Stimulated activated CD8-positive, alpha-beta memory T cell treated with anti-CD3 and anti-CD28 coated beads, Interleukin-15, amount 100 ng/mL, for 4 hours (primary cell): ENCODE results near the gene ABHD16A.

ENCODE experiments used
- DNase-seq, 2 donors: peaks; one replicate each; pipeline ENCODE4 v3.0.0-alpha.2; 2020; ENCODE audit warnings: low read depth in 2 of 2

ABHD16A gene

DNA sequence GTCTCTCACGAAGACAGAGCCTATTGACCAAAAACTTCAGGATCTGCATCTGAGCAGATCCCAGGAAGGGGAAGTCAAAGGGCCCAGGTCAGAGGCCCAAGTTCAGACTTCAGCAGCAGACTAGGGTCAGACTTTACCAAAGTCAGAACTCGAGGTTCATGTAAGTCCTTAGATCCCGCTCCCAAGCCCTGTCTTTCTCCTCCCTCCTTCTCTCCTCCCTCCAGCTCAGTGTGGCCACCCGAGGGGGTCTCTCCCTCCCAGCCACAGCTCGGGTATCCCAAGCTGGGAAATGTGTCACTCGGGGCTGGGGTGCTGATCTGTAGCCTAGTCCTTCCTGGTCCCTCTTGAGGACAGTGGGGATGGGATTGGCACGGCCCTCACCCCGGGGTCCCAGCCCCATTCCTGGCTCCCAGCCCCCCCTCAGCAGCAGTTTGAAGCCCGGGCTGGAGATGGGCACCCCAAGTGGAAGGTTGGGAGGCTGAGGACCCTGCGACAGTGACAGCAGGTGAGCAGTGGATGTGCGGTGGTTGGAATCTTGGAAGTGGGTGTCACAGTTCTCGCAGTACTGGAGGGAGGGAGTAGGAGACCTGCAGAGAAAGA, 40.9 kb downstream of the ABHD16A start:
- no peak for DNase-seq

DNA sequence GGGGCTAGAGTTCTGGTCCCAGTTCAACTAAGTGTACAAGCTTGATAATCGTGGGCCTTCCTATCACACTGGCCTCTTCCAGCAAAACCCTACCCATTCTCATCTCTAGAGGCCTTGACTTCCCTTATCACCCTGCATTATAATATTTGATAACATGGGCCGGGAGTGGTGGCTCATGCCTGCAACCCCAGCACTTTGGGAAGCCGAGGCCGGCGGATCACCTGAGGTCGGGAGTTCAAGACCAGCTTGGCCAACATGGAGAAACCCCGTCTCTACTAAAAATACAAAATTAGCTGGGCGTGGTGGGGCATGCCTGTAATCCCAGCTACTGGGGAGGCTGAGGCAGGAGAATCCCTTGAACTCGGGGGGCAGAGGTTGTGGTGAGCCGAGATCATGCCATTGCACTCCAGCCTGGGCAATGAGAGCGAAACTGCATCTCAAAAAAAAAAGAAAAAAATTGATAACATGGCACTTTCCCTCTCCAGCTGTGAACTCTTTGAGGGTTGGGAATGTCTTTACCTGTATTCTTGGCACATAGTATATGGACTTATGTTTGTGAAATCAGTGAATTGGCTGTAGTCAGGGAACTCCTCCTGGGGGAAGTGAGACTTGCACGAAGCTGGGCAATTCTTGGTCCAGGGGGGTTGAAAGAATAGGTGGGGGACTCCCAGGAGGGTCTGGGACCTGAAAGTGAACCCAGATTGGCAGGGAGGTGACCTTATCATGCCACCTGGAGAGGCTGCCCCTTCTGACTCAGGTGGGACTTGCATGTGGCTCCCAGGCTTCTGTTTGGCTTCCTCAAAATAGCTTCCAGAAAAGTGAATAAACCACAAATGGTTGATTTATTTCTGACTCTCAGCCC, 41.6 kb downstream of the ABHD16A start:
- no peak for DNase-seq

DNA sequence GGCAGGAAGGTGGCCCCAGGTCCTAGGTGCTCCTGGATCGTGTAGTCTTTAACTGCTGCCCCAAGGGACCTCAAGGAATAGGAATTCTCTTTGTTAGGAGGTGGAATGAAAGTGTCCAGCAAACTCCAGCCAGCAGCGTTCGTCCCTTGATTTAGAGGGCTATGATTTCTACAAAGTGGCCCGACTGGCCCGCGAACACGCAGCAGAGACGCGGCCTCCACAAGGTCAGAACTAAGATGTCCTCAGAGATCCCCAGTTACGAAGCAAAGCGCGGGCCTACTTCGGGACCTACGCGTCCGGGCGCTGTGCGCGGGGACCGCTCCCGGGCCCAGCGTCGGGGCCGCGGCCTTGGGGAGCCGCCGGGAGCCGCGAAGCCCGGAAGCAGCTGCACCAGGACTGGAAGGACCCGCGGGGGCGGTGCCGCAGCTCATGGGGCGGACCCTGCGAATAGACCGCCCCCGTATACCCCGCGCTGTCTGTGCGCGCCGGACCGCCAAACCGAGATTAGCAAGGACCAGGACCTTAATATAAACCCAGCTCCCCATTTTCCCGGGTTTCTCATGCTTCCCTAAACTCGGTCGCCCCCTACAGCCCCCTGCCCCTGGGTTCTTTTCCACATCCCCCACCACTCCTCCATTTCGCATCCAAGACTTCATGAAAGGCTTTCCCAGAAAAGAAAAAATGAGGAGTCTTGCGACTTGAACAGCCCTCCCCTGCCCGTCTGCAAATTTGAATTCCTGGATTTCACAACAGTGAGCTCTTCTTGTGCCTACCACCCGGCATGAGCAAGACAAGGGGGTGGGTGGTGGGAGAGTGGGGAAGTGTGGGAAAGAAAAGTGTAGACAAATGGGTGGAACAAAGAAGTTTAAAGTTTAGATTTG, 42.5 kb downstream of the ABHD16A start, which contains the start of gene C6orf47:
TSS of gene C6orf47 (minus strand) at position 398 of the 881 bp plus-strand sequence. CDS start 831 bp downstream, outside the sequence.
- peak in 1 of 2 donors; percentile 46 for DNase-seq

DNA sequence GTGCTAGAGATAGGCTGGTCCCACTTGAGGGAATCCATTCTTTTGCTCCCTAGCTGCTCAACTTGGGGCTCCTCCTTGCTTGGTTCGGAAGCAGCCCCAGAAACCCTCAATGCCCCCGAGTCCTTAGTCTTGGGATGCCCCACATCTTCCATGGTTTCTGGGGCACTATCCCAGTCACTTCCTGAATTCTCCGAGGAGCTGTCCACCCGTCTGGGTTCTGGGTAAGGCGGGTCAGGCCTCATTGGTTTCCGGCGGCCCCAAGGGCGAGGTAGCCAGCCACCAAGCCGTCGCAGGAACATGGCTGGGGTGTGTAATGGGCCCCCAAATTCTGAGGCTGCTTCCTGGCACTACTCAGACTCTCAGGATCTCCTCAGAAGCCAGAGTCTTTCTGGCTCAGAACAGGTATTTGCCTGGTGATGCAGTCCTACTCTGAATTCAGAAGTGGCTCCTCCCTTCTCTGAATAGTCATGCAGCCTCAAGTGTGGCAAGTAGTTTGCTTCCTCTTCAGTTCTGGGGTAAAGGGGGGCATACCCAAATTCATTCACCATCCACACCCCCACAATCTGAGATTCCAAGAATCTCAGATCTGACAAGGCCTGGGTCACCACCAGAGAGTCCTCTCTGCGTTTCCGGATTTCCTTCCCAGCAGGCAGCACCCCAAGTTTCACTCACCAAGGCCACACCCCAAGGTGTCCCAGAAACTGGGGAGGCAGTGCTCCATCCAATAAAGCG, 43.3 kb downstream of the ABHD16A start:
- DNase-seq: peak in 1 of 2 donors; percentile 9

DNA sequence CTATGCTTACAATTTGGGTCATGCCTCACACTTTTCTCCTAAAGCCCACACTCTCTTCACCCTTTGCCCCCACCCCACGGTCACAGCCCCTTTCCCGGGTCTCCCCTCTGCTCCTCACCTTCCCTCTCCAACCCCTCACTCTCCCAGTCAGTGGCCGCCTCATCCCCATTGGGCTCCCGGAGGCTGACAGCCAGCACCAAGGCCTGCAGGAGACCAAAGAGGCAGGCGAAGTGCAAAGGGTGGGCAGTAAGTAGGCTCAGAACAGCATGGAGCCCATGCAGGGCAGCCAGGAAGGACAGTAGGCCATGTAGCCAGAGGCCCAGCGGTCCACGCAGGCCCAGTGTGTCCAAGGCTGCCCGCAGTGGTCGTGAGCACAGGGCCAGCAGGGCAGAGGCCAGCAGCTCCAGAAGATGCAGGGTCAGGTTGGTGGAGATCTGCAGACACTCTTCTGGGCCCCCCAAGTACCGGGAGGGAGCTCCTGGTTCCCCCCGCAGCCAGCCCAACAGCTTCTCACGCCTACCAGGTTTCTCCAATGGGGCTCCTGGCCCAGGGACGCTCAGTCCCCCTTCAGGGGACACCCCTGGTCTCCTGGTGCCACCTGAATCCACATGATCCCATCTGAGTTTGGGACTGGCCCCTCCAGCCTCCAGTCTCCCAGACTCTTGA, 44.0 kb downstream of the ABHD16A start:
- DNase-seq: no peak

DNA sequence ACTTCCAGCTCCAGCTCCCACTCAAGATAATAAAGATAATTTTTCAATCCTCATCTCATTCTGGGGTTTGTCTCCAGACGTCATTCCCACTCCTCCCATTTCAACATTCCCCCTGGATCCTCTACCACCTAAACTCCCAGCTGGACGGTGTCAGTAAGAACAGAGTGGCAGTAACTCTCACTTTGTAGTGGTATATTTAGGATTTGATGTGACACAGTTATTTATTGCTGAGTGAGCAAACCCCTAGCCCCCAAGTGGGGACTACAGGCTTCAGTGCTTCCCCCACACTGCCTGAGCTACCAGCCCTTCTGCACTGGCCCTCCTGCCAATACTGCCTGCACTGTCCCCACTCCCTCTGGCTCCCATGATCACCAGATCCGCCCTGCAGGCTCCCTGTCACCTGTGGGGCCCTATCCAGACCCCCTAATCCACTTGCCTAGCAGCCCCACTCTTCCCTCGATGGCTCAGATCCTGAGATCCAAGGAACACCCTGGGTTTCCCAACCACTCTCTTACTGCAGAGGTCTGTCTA, 44.9 kb downstream of the ABHD16A start:
- no peak for DNase-seq

DNA sequence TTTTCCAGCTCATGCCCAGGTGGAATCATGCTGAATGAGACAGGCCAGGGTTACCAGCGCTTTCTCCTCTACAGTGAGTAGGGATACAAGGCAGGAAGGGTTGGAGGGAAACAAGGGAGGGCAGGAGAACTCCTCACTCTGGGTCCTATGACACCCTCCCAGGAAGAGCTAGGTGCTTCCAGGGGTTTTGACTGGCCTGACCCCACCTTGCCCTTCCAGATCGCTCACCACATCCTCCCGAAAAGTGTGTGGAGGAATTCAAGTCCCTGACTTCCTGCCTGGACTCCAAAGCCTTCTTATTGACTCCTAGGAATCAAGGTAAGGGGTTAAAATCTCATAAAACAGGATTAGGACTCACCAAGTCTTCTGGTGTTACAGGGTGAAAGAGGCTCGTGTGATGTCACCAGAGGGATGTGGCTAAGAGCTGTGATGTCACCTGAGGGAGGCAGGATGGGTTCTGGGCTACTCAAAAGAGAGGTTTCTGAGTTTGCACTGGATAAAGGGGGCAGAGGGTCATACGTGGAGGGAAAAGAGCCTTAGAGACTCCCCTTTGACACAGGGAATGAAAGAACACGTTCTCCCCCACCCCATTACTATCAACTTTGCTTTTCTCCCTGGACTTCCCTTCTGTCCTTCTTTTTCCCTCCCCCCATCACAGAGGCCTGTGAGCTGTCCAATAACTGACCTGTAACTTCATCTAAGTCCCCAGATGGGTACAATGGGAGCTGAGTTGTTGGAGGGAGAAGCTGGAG, 45.5 kb downstream of the ABHD16A start:
- DNase-seq: no peak

DNA sequence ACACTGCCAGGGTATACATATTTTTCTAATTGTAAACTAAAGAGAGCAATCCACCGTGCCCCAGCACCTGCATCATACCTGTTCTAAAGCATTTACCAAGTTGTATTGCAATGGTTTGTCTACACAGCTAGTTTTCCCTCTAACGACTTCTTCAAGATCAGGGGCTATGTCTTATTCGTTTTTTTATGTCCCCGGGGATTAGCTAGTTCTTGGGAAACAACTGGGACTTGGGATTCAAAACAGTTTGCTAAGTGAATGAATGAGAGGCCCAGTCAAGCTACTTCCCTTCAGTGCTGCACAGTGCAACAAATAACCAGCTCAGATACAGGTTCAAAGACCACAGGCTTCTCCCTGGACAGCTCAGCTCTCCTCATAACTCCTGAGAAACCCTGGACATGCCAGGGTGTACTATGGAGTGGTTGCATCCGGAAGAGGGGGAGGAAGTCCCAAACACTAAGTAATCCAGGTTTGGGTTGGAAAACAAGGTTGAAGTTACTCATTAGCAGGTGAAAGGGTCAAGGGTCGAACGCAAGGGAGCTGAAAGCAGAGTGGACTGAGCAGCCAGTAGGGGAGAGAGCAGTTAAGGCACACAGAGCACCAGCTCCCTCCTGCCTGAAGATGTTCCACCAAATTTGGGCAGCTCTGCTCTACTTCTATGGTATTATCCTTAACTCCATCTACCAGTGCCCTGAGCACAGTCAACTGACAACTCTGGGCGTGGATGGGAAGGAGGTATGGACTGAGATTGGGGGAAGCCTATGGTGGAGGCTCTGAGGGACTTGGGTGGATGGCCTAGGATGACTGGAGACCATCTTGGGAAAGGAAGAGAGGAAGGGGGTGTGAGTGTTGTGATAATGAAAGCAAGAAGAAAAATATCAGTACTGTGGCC, 47.5 kb downstream of the ABHD16A start, which contains the start of gene APOM:
TSS of gene APOM (plus strand) at position 546 of the 889 bp plus-strand sequence. CDS start at position 619, 73 bp downstream.
- no peak for DNase-seq

DNA sequence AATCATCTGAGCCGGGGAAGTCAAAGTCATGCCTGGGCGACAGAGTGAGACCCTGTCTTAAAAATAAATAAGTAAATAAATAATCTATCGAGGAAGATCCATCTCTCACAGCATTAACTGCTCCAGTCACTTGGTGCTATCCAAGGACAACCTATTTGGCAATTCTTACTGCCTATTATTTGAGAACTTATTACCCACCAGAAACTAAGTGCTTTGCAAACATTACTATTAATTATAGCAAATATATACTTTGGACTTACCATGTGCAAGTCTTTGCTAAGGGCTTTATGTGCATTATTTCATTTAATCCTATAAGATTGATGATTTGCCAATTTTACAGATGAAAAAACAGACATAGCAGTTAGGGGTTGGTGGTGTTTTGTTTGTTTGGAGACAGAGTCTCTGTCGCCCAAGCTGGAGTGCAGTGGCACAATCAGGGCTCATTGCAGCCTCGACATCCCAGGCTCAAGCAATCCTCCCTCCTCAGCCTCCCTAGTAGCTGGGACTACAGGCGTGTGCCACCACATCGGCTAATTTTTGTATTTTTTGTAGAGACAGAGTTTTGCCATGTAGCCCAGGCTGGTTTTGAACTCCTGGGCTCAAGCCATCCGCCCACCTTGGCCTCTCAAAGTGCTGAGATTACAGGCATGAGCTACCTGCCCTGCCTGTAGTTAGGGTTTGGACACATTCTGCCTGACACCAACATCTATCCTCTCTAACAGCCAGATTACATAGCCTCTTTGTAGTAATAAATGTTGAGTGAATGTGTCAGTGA, 48.4 kb downstream of the ABHD16A start:
- no peak for DNase-seq

DNA sequence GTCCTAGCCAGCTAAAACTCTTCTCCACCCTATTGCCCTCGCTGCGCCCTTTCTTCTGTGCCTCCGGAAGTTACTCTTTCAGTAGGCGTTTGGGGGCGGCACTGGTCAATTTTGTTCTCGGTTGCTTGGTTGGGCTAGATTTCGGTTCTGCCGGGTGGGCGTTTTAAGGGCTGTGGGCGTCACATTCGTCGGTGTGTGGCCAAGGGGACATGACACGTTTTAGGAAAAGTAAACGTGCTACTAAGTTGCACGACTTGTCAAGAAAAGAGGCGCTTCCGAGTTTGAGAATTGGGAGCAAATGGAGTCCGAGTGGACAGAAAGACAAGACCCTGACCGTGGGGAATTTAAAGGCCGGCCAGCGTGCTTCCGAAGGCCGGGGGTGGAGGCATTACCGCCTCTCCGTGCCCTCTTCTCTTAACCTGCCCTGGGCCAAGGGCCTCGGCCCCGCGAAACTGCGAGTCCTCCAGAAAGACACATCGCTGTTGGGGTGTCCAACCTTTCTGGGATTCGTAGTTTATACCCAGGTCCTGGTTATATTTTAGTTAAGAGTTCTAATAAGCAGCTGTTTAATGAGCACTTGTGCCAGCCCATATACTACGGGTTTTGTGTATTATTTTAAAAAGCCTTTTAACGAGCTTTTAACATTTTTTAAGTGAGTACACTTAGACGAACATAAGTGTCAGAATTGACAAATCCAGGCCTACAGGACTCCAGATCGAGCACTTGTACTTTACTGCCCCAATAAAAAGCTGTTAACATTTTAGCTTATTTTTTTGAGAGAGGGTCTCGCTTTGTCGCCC, 50.0 kb downstream of the ABHD16A start:
- peak; percentile 72 to 84 for DNase-seq

DNA sequence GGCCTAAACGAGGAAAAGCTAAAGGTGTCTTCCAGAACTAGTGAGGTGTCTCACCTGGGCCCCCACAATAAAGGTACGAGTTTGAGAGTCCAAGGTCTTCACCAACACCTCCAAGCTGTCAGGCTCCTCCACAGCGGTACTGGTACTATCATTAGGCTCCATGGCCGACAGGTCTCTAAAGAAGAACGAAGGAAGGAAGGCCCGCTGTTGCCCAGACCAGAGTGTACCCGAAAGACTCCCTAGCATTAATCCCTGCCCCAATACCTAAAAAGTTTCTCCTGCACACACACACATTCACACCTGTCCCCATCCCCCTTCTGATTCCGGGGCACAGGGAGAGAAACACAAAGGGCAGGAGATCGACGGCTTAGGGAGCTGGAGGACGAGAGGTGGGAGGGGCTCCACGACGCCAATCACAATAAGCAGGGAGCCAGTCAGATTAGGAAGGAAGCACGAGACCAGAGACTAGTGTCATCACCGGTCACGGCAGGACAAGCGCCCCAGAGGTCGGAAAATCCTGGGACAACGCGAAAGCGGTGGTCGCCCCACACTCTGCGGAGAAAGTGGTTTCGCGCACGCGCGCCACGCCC, 51.4 kb downstream of the ABHD16A start:
- no peak for DNase-seq

DNA sequence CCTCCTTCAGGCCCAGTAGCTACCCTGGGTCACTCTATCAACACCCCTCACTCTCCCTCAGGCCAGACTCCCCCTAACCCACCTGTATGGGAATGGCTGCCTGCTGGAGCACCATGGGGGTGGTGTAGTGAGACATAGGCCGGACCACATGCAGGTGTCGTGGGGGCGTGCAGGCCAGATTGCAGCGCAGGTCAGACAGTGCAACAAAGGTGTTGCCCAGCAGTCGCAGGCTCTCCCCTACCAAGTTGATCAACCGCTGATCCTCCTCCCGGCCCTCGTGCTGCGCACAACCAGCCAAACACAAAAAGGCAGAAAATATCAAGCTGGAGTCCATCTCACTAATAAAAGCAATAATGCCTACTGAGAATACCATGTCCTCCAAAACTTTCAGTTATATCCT, 57.8 kb downstream of the ABHD16A start:
- DNase-seq: no peak

DNA sequence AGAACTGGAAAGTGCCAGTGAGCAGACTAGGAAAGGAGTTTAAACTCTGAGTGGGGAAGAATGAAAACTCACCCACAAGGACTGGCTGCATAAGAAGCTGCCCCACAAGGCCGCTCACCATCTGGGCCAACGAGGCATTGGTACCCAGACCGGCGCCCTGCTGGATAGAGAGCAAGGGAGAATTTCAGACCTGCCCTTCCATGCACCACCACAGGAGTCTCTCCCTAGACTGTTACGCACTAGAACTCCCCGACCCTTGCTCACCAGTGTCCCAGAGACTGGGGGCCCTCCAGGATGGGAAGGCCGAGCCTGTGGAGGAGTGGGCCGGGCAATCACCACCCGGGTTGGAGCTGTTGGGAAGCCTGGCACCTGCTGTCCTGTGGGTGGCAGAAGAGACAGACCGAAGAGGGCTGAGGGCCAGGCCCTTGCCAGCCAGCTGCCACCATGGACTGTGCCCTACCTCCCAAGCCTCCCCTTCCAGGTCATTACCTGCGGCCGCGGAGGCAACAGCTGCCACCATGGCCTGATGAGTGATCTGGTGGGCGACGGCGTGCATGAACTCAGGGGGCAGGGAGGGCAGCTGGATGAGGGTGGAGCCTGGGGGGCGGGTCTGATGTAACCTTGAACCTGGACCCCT, 59.2 kb downstream of the ABHD16A start:
- DNase-seq: no peak

DNA sequence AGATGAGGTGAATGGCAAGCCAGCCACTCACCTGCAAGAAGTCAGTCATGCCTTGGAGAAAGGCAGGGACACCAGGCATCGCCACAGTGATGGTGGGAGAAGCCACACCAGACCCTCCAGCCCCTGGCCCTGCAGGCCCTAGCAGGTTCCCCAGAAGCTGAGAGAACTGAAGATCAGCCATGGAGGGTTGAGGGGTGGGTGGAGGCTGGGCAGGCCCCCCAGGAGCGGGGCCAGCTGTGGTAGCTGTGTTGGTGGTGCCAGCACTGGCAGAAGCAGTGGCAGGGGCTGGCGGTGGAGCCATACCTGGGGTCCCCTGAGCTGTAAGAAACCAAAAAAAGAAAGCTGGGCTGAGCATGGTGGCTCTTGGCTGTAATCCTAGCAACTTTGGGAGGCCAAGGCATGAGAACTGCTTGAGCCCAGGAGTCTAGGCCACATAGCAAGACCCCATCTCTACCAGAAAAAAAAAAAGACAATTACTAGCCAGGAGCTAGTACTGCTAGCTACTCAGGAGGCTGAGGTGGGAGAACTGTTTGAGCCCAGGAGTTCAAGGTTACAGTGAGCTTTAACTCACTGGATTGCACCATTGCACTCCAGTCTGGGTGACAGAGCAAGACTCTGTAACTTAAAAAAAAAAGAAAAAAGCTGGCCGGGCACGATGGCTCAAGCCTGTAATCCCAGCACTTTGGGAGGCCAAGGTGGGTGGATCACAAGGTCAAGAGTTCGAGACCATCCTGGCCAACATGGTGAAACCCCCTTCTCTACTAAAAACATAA, 60.1 kb downstream of the ABHD16A start:
- no peak for DNase-seq

DNA sequence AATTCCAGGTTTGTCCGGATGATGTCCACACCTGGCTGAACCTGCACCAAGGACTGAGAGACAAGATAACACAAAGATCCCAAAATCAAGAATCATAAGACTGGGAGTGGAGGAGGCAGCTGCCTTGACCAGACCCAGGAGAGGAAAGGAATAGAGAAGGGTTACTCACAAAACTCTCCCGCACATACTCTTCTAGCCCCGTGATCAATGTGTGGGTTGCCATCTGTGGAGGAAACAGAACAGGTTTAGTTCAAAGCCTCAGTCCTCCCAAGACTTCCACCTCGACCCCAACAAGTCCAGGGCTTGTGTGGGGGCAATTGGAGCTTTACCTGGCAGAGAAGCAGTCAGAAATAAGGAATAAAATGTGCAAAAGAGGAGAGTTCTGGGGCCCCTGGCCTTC, 61.8 kb downstream of the ABHD16A start:
- DNase-seq: no peak
